H1 (cell line): ENCODE measurements around the gene YBX3. TPM values are rescaled to one million over a fixed set of nuclear protein-coding genes. Genes with fewer than 3 reads are reported as not detected.

Experiments used
- CTCF ChIA-PET: fragments of 300-600 bp; sonication (Branson Sonifier 250); formaldehyde crosslinking; loops from one replicate; lab custom pipeline; 2021; ENCODE audit not compliant: partially characterized antibody; lab: Charles Lee
- POLR2A ChIA-PET: fragments of 300-600 bp; sonication (Branson Sonifier 250); formaldehyde crosslinking; loops from one replicate; lab custom pipeline; 2021; ENCODE audit warnings: inconsistent platforms; ENCODE audit not compliant: partially characterized antibody; lab: Charles Lee
- DNase-seq, 2 experiments: peaks; one replicate each; pipeline versions ENCODE4 v3.0.0 to v3.0.0-alpha.2; 2010 to 2022; ENCODE audit warnings: low spot score in 2 of 2, low read depth in 1 of 2, mixed read lengths in 1 of 2
- FAIRE-seq: peaks from 2 replicates; lab custom pipeline; 2011; peaks lifted over from hg19 to GRCh38; lab: Jason Lieb, UNC
- H2AFZ ChIP-seq: 2 replicates; pipeline ENCODE4 v1.8.1; 2012; ENCODE audit warnings: low read length, inconsistent platforms
- H2AK5ac ChIP-seq: 2 replicates; pipeline ENCODE4 v1.6.1; 2013; ENCODE audit warnings: low read depth, low read length
- H2BK120ac ChIP-seq: replicated peaks from 2 replicates; pipeline ENCODE3; 2013; ENCODE audit warnings: low read depth, low read length, inconsistent platforms
- H2BK12ac ChIP-seq: 2 replicates; pipeline ENCODE4 v1.6.1; 2013; ENCODE audit warnings: low read depth, low read length
- H2BK15ac ChIP-seq: 2 replicates; pipeline ENCODE4 v1.6.1; 2013; ENCODE audit warnings: low read length
- H2BK20ac ChIP-seq: 2 replicates; pipeline ENCODE4 v1.6.1; 2013; ENCODE audit warnings: low read length
- H2BK5ac ChIP-seq: 2 replicates; pipeline ENCODE4 v1.6.1; 2013; ENCODE audit warnings: low read depth, low read length
- H3K14ac ChIP-seq: 2 replicates; pipeline ENCODE4 v1.6.1; 2013; ENCODE audit warnings: inconsistent platforms; ENCODE audit not compliant: insufficient read length
- H3K18ac ChIP-seq: 2 replicates; pipeline ENCODE4 v1.6.1; 2013; ENCODE audit warnings: low read length; ENCODE audit errors: extremely low read depth
- H3K23ac ChIP-seq: 2 replicates; pipeline ENCODE4 v1.6.1; 2013; ENCODE audit warnings: inconsistent platforms; ENCODE audit not compliant: insufficient read length
- H3K23me2 ChIP-seq: 2 replicates; pipeline ENCODE4 v1.6.1; 2013; ENCODE audit warnings: low read depth, low read length
- H3K27ac ChIP-seq: 2 replicates; pipeline ENCODE4 v1.6.1; 2011; ENCODE audit warnings: low read depth, low read length, inconsistent platforms
- H3K27me3 ChIP-seq, 4 experiments: replicated peaks in 1 of 4; 1 replicate in 1 of 4; 2 replicates in 3 of 4; pipeline versions ENCODE4 v1.6.1 to v1.8.1; 2011 to 2013; ENCODE audit warnings: low read length in 3 of 4, mild to moderate bottlenecking in 3 of 4, inconsistent platforms in 2 of 4, mixed read lengths in 2 of 4, moderate library complexity in 1 of 4; ENCODE audit not compliant: control insufficient read depth in 3 of 4, insufficient read depth in 3 of 4; ENCODE audit errors: extremely low read depth in 1 of 4
- H3K36me3 ChIP-seq, 4 experiments: 2 replicates each; pipeline versions ENCODE4 v1.6.1 to v1.8.1; 2011 to 2013; ENCODE audit warnings: mild to moderate bottlenecking in 4 of 4, low read length in 3 of 4, moderate library complexity in 2 of 4, control low read depth in 1 of 4, inconsistent platforms in 1 of 4; ENCODE audit not compliant: insufficient read depth in 4 of 4, control insufficient read depth in 2 of 4
- H3K4ac ChIP-seq: replicated peaks from 2 replicates; pipeline ENCODE3; 2013; ENCODE audit warnings: low read length, low read depth, mixed read lengths, inconsistent platforms; ENCODE audit not compliant: insufficient read length
- H3K4me1 ChIP-seq, 4 experiments: replicated peaks in 1 of 4; 1 replicate in 1 of 4; 2 replicates in 3 of 4; pipeline versions ENCODE4 v1.6.1 to v1.8.1; 2011 to 2013; ENCODE audit warnings: low read length in 3 of 4, inconsistent platforms in 2 of 4, mixed read lengths in 1 of 4; ENCODE audit not compliant: insufficient read depth in 4 of 4, control insufficient read depth in 3 of 4
- H3K4me2 ChIP-seq, 2 experiments: 2 replicates each; pipeline versions ENCODE4 v1.6.1 to v1.8.1; 2011 to 2013; ENCODE audit warnings: low read depth in 2 of 2, low read length in 2 of 2, control low read depth in 1 of 2, inconsistent platforms in 1 of 2, mild to moderate bottlenecking in 1 of 2; ENCODE audit not compliant: insufficient read depth in 1 of 2
- H3K4me3 ChIP-seq, 4 experiments: fragments of 200-600, 300-600 bp in 1 of 4; sonication (generic), shearing (Covaris generic), sonication (Bioruptor Twin) in 1 of 4; 2 replicates each; pipeline versions ENCODE4 v1.5.1 to v1.8.1; 2011 to 2016; ENCODE audit warnings: low read length in 4 of 4, low read depth in 3 of 4, control low read depth in 2 of 4, inconsistent platforms in 2 of 4, mild to moderate bottlenecking in 2 of 4, mixed read lengths in 1 of 4, moderate library complexity in 1 of 4; ENCODE audit not compliant: insufficient read depth in 2 of 4; ENCODE audit errors: extremely low read depth in 1 of 4
- H3K56ac ChIP-seq: replicated peaks from 2 replicates; pipeline ENCODE3; 2013; ENCODE audit warnings: low read depth, mild to moderate bottlenecking, mixed read lengths, low read length, inconsistent platforms; ENCODE audit not compliant: insufficient read length
- H3K79me1 ChIP-seq: 2 replicates; pipeline ENCODE4 v1.6.1; 2013; ENCODE audit warnings: low read depth, low read length, control low read depth
- H3K79me2 ChIP-seq, 2 experiments: 2 replicates each; pipeline versions ENCODE4 v1.6.1 to v1.8.1; 2012 to 2013; ENCODE audit warnings: low read length in 2 of 2, mild to moderate bottlenecking in 2 of 2, inconsistent platforms in 1 of 2; ENCODE audit not compliant: insufficient read depth in 2 of 2, control insufficient read depth in 1 of 2
- H3K9ac ChIP-seq, 4 experiments: replicated peaks in 1 of 4; 1 replicate in 1 of 4; 2 replicates in 3 of 4; pipeline versions ENCODE4 v1.6.1 to v1.8.1; 2011 to 2013; ENCODE audit warnings: low read depth in 3 of 4, low read length in 3 of 4, control low read depth in 2 of 4, mild to moderate bottlenecking in 2 of 4, moderate library complexity in 2 of 4, inconsistent platforms in 1 of 4; ENCODE audit errors: extremely low read depth in 1 of 4
- H3K9me3 ChIP-seq, 2 experiments: 2 replicates each; pipeline versions ENCODE4 v1.6.1 to v1.8.1; 2012 to 2013; ENCODE audit warnings: mild to moderate bottlenecking in 2 of 2, moderate library complexity in 2 of 2, control low read depth in 1 of 2, inconsistent platforms in 1 of 2, low read depth in 1 of 2, low read length in 1 of 2, mixed read lengths in 1 of 2; ENCODE audit not compliant: insufficient read depth in 2 of 2
- H4K20me1 ChIP-seq, 2 experiments: replicated peaks in 1 of 2; 2 replicates each; pipeline versions ENCODE3 to v1.8.1; 2011 to 2013; ENCODE audit warnings: inconsistent platforms in 2 of 2, low read length in 2 of 2, mild to moderate bottlenecking in 1 of 2; ENCODE audit not compliant: insufficient read depth in 2 of 2, control insufficient read depth in 1 of 2
- H4K5ac ChIP-seq: 2 replicates; pipeline ENCODE4 v1.6.1; 2013; ENCODE audit warnings: low read length, low read depth, mixed read lengths, inconsistent platforms; ENCODE audit not compliant: insufficient read length
- H4K8ac ChIP-seq: 2 replicates; pipeline ENCODE4 v1.8.0; 2013; ENCODE audit warnings: mild to moderate bottlenecking, moderate library complexity, low read length, inconsistent platforms; ENCODE audit not compliant: insufficient read depth; ENCODE audit errors: extremely low read depth
- H4K91ac ChIP-seq: replicated peaks from 2 replicates; pipeline ENCODE3; 2013; ENCODE audit warnings: low read length, mixed read lengths, inconsistent platforms; ENCODE audit not compliant: insufficient read length
- BACH1 ChIP-seq: IDR thresholded peaks from 2 replicates; pipeline ENCODE4 v1.6.1; 2012; ENCODE audit warnings: low read length, improper control_type of control experiment
- CEBPB ChIP-seq: IDR thresholded peaks from 2 replicates; pipeline ENCODE4 v1.6.1; 2012; ENCODE audit warnings: low read depth, low read length
- CREB1 ChIP-seq: IDR thresholded peaks from 2 replicates; pipeline ENCODE4 v1.6.1; 2012; ENCODE audit warnings: inconsistent platforms
- MAFK ChIP-seq: IDR thresholded peaks from 2 replicates; pipeline ENCODE4 v1.6.1; 2012; ENCODE audit warnings: low read depth, mild to moderate bottlenecking, improper control_type of control experiment, low read length
- POLR2A ChIP-seq, 2 experiments: IDR thresholded peaks; 1 replicate in 1 of 2; 2 replicates in 1 of 2; pipeline ENCODE4 v1.6.1; 2011; ENCODE audit warnings: low read depth in 2 of 2, low read length in 2 of 2, mild to moderate bottlenecking in 2 of 2; ENCODE audit errors: control extremely low read depth in 1 of 2
- POLR2AphosphoS5 ChIP-seq: IDR thresholded peaks from 2 replicates; pipeline ENCODE4 v1.6.1; 2011; ENCODE audit warnings: low read depth, low read length
- SIN3A ChIP-seq, 2 experiments: IDR thresholded peaks in 1 of 2; conservative IDR thresholded peaks in 1 of 2; 2 replicates each; pipeline ENCODE4 v1.6.1; 2011 to 2012; ENCODE audit warnings: low read length in 2 of 2, improper control_type of control experiment in 1 of 2, low read depth in 1 of 2, mild to moderate bottlenecking in 1 of 2
- SIRT6 ChIP-seq: IDR thresholded peaks from one replicate; pipeline ENCODE4 v1.7.1; 2012; ENCODE audit warnings: low read length, inconsistent platforms
- SRF ChIP-seq: IDR thresholded peaks from 2 replicates; pipeline ENCODE4 v1.6.1; 2011; ENCODE audit warnings: mild to moderate bottlenecking, low read depth, low read length, moderate library complexity
- TCF12 ChIP-seq: IDR thresholded peaks from 2 replicates; pipeline ENCODE4 v1.6.1; 2011; ENCODE audit warnings: low read depth, mild to moderate bottlenecking, low read length
- ZNF274 ChIP-seq: IDR thresholded peaks from 2 replicates; pipeline ENCODE4 v1.7.0; 2012; ENCODE audit warnings: low read length, borderline replicate concordance; ENCODE audit errors: extremely low read depth
- WGBS, 2 experiments: shearing (Covaris generic) in 1 of 2; methylation state at CpG; one replicate each; pipeline versions ENCODE4 v1.1.6 to v1.1.7; 2013 to 2015; ENCODE audit warnings: low lambda C conversion rate in 2 of 2, mixed read lengths in 2 of 2, inconsistent platforms in 1 of 2, low coverage in 1 of 2, missing lambda C conversion rate in 1 of 2; ENCODE audit not compliant: insufficient replicate concordance in 2 of 2, insufficient coverage in 1 of 2, insufficient read length in 1 of 2; ENCODE audit errors: extremely low coverage in 1 of 2, missing lambda C conversion rate in 1 of 2; 5-methylcytosine and 5-hydroxymethylcytosine counted together
- polyA plus RNA-seq, 7 experiments: library from polyadenylated mRNA; depleted of rRNA in 3 of 7; stranded (reverse) in 5 of 7; unstranded in 2 of 7; fragments of >200 nt in 5 of 7; fragments of 200-250 nt in 2 of 7; gene quantifications; 1 replicate in 5 of 7; 2 replicates in 1 of 7; 4 replicates in 1 of 7; pipeline versions ENCODE4 v1.2.1 to v1.2.3, GENCODE V29; 2011 to 2013; ENCODE audit warnings: missing spikeins in 2 of 7, mixed read lengths in 2 of 7
- total RNA-seq: library from RNA; stranded (reverse); fragmentation: NEBNext Ultra II Directional; extraction: Animal tissue kit (Norgen Biotek cat#: 25700); gene quantifications from 2 replicates; pipeline ENCODE4 v1.2.1, GENCODE V29; 2021
- TF ChIP-seq, protein P1 (sequence below): IDR thresholded peaks from 2 replicates; pipeline ENCODE4 v1.6.1; 2012; ENCODE audit warnings: inconsistent platforms
- TF ChIP-seq, protein P2 (sequence below): IDR thresholded peaks from 2 replicates; pipeline ENCODE4 v1.6.1; 2011; ENCODE audit warnings: low read depth, mild to moderate bottlenecking, low read length; ENCODE audit not compliant: insufficient read depth

The YBX3 gene
- total and polyA plus RNA-seq, 2 of the 8 experiments (the other 6 are each of a cell fraction or from before 2014, with no cell fraction given), result 83.1 to 480 TPM

DNA sequence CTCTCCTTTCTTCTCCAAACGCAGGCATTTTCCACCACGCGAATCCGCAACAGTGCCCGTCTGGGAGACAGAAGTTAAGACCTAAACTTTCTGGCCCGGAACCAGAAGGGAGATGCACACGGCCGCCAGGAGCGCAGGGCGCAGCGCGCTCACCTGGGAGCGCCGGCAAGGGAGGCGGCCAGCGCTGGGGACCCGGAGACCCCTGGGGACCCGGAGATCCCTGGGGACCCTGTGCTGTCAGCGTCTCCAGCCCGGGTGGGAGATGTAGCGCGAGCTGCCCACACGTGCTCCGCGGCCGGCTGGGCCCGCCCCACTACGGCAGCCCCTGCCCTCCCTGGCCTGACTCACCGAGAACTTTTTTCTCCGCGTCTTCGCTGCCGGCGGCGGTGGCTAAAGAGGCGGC is 620 bp downstream of the YBX3 start:
- no peak overlapping the region for H3K23ac ChIP-seq
- H4K8ac ChIP-seq, result peak overlapping the region; percentile 4; the same call in 1 of the 2 replicates
- FAIRE-seq (no peak), DNase-seq (peak in 1 of 2 experiments; percentile 67)
- peak overlapping the region; percentile 12 for H4K91ac ChIP-seq
- 1% methylated on average over 26 of the region's 36 CpGs; no CpG with 5 or more reads in 1 of the 2 experiments for WGBS, 2 experiments
- H2BK120ac ChIP-seq, result no peak overlapping the region
- peak overlapping the region; percentile 88 for H3K27ac ChIP-seq
- H3K4me3 ChIP-seq, result peak overlapping the region; percentile 96 to 99 (median 98)
- no peaks in the 10 kb centered on the region for H3K27me3 ChIP-seq
- H2AFZ ChIP-seq, result peak overlapping the region; percentile 62; the same call in 1 of the 2 replicates
- H4K5ac ChIP-seq, result peak overlapping the region; percentile 45
- H3K4me2 ChIP-seq, result peak overlapping the region; percentile 89 to 93
- peaks cover 2 to 8% of the 10 kb centered on the region in 2 experiments for H4K20me1 ChIP-seq
- H2BK12ac ChIP-seq, result peak overlapping the region; percentile 71; the same call in 1 of the 2 replicates
- no peaks in the 10 kb centered on the region for H3K9me3 ChIP-seq
- peak overlapping the region; percentile 43; the same call in 1 of the 2 replicates for H2AK5ac ChIP-seq
- no peak overlapping the region for H3K4ac ChIP-seq
- H2BK15ac ChIP-seq, result no peak overlapping the region
- H3K36me3 ChIP-seq, result peaks cover 0 to 4% (median 0%) of the 10 kb centered on the region in 4 experiments; a peak in 1 of 8 replicates
- no peak overlapping the region for H2BK20ac ChIP-seq
- no peaks in the 10 kb centered on the region; the same call in 1 of the 2 replicates for H3K79me1 ChIP-seq
- peaks cover 29 to 63% of the 10 kb centered on the region in 2 experiments for H3K79me2 ChIP-seq
- no peak overlapping the region; the same call in none of the 2 replicates for H3K18ac ChIP-seq
- H3K56ac ChIP-seq, result no peak overlapping the region
- CTCF ChIA-PET, result interaction anchor here (0.8 kb wide), 1 partner anchor 28 kb away, joined by 3 read pairs; no protein-coding TSS in a partner anchor
- peaks cover 7 to 23% (median 10%) of the 10 kb centered on the region in 4 experiments; a peak in 6 of 7 replicates for H3K4me1 ChIP-seq
- no peak overlapping the region for H3K14ac ChIP-seq
- peak overlapping the region; percentile 77 to 90 (median 84) for H3K9ac ChIP-seq
- peaks cover 11% of the 10 kb centered on the region for H3K23me2 ChIP-seq
- POLR2A ChIA-PET, result interaction anchor here (0.5 to 3.5 kb wide), 17 partner anchors 9 to 1313 kb away, joined by 3 to 24 read pairs (median 5); partner anchors contain the start of genes GABARAPL1 and SMIM10L1
- peak overlapping the region; percentile 75 for H2BK5ac ChIP-seq
- TF ChIP-seq POLR2AphosphoS5 (no peak), CREB1 (no peak), SIN3A (conservative IDR thresholded peaks at IDR 0.05 in 1 of 2, IDR thresholded peaks at IDR 0.05 in 1 of 2; ENCODE audit: low read depth in 1 of 2, low read length in 2 of 2) (no peak; a peak in 1 of 4 replicates), ZNF274 (no peak), POLR2A (IDR thresholded peaks at IDR 0.05; ENCODE audit: control extremely low read depth in 1 of 2, low read depth in 2 of 2, low read length in 2 of 2) (0 out of 3 replicates have a peak, but pooled peaks of 1 of the 2 experiments have one; percentile 16), TCF12 (no peak), SRF (no peak), MAFK (no peak), SIRT6 (no peak), BACH1 (no peak), CEBPB (no peak)
- TF ChIP-seq, protein P1, sequence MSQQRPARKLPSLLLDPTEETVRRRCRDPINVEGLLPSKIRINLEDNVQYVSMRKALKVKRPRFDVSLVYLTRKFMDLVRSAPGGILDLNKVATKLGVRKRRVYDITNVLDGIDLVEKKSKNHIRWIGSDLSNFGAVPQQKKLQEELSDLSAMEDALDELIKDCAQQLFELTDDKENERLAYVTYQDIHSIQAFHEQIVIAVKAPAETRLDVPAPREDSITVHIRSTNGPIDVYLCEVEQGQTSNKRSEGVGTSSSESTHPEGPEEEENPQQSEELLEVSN, result no peak
- TF ChIP-seq, protein P2, sequence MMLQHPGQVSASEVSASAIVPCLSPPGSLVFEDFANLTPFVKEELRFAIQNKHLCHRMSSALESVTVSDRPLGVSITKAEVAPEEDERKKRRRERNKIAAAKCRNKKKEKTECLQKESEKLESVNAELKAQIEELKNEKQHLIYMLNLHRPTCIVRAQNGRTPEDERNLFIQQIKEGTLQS, result no peak
